Uterus (tissue), 2 donors: Measurements from ENCODE around the gene MTPN.

Experiments used
- POLR2A ChIP-seq, 2 donors: fragments of 450-650 bp; IDR thresholded peaks; one replicate each; pipeline ENCODE4 v1.6.1; 2016; ENCODE audit warnings: antibody characterized with exemption in 2 of 2, mild to moderate bottlenecking in 1 of 2, moderate library complexity in 1 of 2
- TF ChIP-seq, protein P1 (sequence below), 4 experiments: fragments of 200-600 bp in 2 of 4; fragments of 450-650 bp in 2 of 4; sonication (generic) in 2 of 4; IDR thresholded peaks; one replicate each; pipeline ENCODE4 v1.5.1; 2016 to 2019; ENCODE audit warnings: antibody characterized with exemption in 4 of 4, mild to moderate bottlenecking in 2 of 4, moderate library complexity in 1 of 4

DNA sequence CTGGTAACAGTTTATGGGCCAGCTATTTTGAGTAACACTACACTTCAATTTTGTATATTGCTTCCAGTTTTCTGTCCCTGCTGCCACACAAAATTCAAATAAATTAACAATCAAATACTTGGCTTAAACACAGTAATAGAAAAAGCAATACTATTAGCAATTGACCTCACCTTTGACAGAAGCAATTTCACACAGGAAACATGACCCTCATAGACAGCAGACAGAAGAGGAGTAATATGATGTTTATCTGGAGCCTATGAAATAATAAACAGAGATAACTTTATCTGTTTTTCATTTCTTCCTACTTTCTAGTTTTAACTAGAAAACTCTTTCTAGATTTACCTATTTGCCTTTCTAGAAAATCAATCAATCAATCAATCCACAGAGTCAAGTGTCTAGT is 26.7 kb downstream of the MTPN start:
- TF ChIP-seq, protein P1, sequence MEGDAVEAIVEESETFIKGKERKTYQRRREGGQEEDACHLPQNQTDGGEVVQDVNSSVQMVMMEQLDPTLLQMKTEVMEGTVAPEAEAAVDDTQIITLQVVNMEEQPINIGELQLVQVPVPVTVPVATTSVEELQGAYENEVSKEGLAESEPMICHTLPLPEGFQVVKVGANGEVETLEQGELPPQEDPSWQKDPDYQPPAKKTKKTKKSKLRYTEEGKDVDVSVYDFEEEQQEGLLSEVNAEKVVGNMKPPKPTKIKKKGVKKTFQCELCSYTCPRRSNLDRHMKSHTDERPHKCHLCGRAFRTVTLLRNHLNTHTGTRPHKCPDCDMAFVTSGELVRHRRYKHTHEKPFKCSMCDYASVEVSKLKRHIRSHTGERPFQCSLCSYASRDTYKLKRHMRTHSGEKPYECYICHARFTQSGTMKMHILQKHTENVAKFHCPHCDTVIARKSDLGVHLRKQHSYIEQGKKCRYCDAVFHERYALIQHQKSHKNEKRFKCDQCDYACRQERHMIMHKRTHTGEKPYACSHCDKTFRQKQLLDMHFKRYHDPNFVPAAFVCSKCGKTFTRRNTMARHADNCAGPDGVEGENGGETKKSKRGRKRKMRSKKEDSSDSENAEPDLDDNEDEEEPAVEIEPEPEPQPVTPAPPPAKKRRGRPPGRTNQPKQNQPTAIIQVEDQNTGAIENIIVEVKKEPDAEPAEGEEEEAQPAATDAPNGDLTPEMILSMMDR (IDR thresholded peaks at IDR 0.05) = no peak
- TF ChIP-seq POLR2A (IDR thresholded peaks at IDR 0.05) = no peak
